Measurements from ENCODE around the gene TAF11L2. TPM values are rescaled to one million over a fixed set of nuclear protein-coding genes. Genes with fewer than 3 reads are reported as not detected.
"Not testable (repeated sequence)": the region's sequence is repeated elsewhere in the genome, so short reads cannot be mapped to it uniquely, and the experiment has no call there.

Gene TAF11L2
- polyA plus RNA-seq, 2 of the 4 experiments (the other 2 are of a cell fraction), result not detected

DNA sequence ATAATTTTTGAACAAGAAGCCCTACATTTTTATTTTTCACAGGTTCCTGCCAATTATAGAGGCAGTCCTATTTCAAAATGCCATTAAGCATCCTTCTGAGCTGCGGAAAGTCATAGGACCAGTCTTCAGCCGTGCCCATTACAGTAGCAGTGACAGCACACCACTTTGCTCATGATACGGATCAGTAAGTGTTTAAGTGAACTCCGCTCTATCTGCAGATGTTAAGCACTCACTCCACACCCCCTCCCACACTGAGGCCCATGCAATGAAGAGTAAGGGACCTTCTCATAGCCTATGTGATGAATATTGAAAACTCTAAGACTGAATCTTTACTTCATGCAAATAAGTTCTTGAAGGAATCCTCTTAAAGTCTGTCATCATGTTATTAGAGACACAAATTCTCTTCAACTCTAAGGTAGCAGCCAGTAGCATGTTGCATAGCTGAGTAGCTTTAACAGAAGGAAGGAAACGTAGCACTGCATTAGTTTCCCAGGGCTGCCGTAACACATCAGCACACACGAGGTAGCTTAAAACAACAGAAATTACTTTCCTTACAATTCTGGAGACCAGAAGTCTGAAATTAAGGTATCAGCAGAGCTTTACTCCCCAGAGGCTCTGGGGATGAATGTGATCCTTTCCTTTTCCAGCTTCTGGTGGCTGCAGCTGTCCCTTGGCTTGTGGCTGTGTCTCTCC is 20.3 kb upstream of the TAF11L2 start:
- no peak for TF ChIP-seq HOXA7 (CRISPR knock-in tag; IDR thresholded peaks at IDR 0.05)
- Histone ChIP-seq H3K4me1 (peaks cover 11% of the 10 kb centered on the region; the same call in 2 of the 3 replicates), H3K4me2 (no peak overlapping the region), H3K9me3 (no peaks in the 10 kb centered on the region), H3K27ac (0 out of 6 replicates have a peak overlapping the region, but pooled peaks of 1 of the 2 experiments have one; percentile 11), H3K4me3 (no peak overlapping the region)
- DNase-seq (ENCODE audit: low read depth in 1 of 2, low spot score in 1 of 2), result no peak
- 80% methylated on average over 7 of the region's 7 CpGs for WGBS (ENCODE audit: missing lambda C conversion rate)
- FAIRE-seq, result no peak
- ChIA-PET CTCF (no interaction called here), POLR2A (no interaction called here)
- ATAC-seq, result no peak

DNA sequence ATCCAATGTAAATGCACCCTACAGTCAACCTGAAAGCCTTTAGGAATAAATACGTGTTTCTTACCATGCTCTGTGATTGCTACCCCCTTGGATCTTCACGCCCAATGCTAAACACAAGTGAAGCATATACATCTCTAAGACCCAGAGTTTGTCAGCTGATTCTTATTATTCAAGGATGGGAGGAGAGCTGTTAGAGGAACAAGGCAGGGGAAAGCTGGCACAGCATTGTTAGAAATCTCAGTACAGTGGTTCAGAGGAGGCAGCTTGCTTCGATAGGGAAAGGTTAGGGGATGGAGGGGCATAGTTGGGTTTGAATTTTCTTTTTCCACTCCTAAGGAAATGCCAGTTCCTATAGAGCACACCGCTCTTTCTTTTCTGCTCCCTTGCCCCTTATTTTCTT is 16.7 kb upstream of the TAF11L2 start:
- no peak for FAIRE-seq

GRCh38 chr5:17482790-17483189 is 15.2 kb upstream of the TAF11L2 start:
- peaks cover 25% of the 10 kb centered on the region for H3K4me1 ChIP-seq
- DNase-seq (ENCODE audit: low read depth in 1 of 2, low spot score in 1 of 2), result no peak
- ChIA-PET POLR2A (no interaction called here), CTCF (no interaction called here)
- H3K9me3 ChIP-seq, result no peaks in the 10 kb centered on the region
- TF ChIP-seq TP53 (CRISPR knock-in tag; IDR thresholded peaks at IDR 0.05), result no peak
- TF ChIP-seq EP300 (IDR thresholded peaks at IDR 0.05), result no peak
- TF ChIP-seq ZSCAN20 (CRISPR knock-in tag; IDR thresholded peaks at IDR 0.05), result no peak
- no peak for TF ChIP-seq RFX5 (IDR thresholded peaks at IDR 0.05)
- ATAC-seq, result no peak
- 76% methylated on average over 2 of the region's 2 CpGs for WGBS (ENCODE audit: missing lambda C conversion rate)
- H3K4me3 ChIP-seq, result no peak overlapping the region
- no peak overlapping the region for H3K4me2 ChIP-seq
- no peak for FAIRE-seq
- H3K27ac ChIP-seq, result no peak overlapping the region

More for the DNA sequence above, 16.7 kb upstream of the TAF11L2 start:
- 89% methylated on average over 4 of the region's 4 CpGs for WGBS (ENCODE audit: missing lambda C conversion rate)
- H3K27ac ChIP-seq, result peak overlapping the region in 1 of 2 experiments; percentile 39; a peak in 1 of 6 replicates
- CTCF ChIA-PET, result interaction anchor here (0.6 to 0.8 kb wide), 2 partner anchors 12 to 265 kb away, joined by 3 to 5 read pairs; no protein-coding TSS in a partner anchor
- TF ChIP-seq BHLHE40 (IDR thresholded peaks at IDR 0.05; ENCODE audit: low read depth, low read length), result no peak
- TF ChIP-seq JUNB (IDR thresholded peaks at IDR 0.05), result no peak
- no peak for TF ChIP-seq GATA3 (IDR thresholded peaks at IDR 0.05; ENCODE audit: borderline replicate concordance)
- TF ChIP-seq HDAC2 (IDR thresholded peaks at IDR 0.05), result no peak
- TF ChIP-seq SREBF2 (IDR thresholded peaks at IDR 0.05), result no peak
- TF ChIP-seq CBX8 (IDR thresholded peaks at IDR 0.05), result no peak
- TF ChIP-seq HOXB5 (CRISPR knock-in tag; IDR thresholded peaks at IDR 0.05), result no peak
- TF ChIP-seq RARB (CRISPR knock-in tag; IDR thresholded peaks at IDR 0.05), result no peak
- no peak for TF ChIP-seq TFCP2L1 (CRISPR knock-in tag; IDR thresholded peaks at IDR 0.05)
- no peak for TF ChIP-seq MAZ (IDR thresholded peaks at IDR 0.05; ENCODE audit: borderline replicate concordance, low read depth, low read length)
- no peak for TF ChIP-seq HES2 (IDR thresholded peaks at IDR 0.05)
- TF ChIP-seq JUN (IDR thresholded peaks at IDR 0.05), result no peak
- TF ChIP-seq ZC3H11A (IDR thresholded peaks at IDR 0.05), result no peak
- no peak for TF ChIP-seq MYC (IDR thresholded peaks at IDR 0.05; ENCODE audit: borderline replicate concordance, low read length)
- no peak for TF ChIP-seq ZFP36 (IDR thresholded peaks at IDR 0.05; ENCODE audit: borderline replicate concordance, partially characterized antibody)
- H3K4me2 ChIP-seq, result no peak overlapping the region
- POLR2A ChIA-PET, result no interaction called here
- H3K9me3 ChIP-seq, result no peaks in the 10 kb centered on the region
- no peak overlapping the region for H3K4me3 ChIP-seq
- peak in 1 of 2 experiments; percentile 40; a peak in 1 of 6 replicates for ATAC-seq
- DNase-seq (ENCODE audit: low read depth in 1 of 2, low spot score in 1 of 2), result no peak
- H3K4me1 ChIP-seq, result peaks cover 15% of the 10 kb centered on the region; the same call in 2 of the 3 replicates

DNA sequence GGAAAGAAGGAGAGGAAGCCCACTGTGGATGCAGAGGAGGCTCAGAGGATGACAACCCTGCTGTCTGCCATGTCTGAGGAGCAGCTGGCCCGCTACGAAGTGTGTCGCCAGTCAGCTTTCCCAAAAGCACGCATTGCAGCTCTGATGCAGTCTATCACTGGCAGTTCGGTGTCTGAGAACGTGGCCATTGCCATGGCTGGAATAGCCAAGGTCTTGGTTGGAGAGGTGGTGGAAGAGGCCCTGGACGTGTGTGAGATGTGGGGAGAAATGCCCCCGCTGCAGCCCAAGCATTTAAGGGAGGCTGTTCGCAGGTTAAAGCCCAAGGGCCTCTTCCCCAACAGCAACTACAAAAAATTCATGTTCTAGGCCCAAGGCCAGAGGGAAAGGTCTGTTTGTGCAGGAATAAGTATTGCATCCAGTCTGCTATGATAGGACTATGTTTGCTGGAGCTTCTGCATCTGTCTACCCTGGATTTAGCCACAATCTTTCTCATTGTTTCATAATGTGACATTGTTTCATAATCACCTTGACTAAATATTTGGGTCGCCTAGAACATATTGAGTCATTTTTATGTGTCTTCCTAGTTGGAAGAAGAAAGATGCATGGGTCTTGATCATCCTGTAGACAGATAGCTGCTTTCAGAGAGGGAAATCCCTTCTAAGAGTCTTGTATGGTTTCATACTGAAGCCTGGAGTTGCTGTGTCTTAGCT is 11.4 kb upstream of the TAF11L2 start:
- CTCF ChIA-PET, result interaction anchor here (1.4 kb wide), 1 partner anchor 13 kb away, joined by 4 read pairs; no protein-coding TSS in a partner anchor
- H3K27ac ChIP-seq, result peak overlapping the region in 1 of 2 experiments; percentile 14; a peak in 2 of 6 replicates
- WGBS (ENCODE audit: missing lambda C conversion rate), result 88% methylated on average over 10 of the region's 10 CpGs
- H3K9me3 ChIP-seq; ATAC-seq; FAIRE-seq; POLR2A ChIA-PET; H3K4me3 ChIP-seq; DNase-seq (ENCODE audit: low read depth in 1 of 2, low spot score in 1 of 2): not testable (repeated sequence)
- peaks cover 19% of the 10 kb centered on the region for H3K4me1 ChIP-seq
- H3K4me2 ChIP-seq, result peak overlapping the region; percentile 18; the same call in 1 of the 3 replicates
